Neural cell (in vitro differentiated cells): Measurements from ENCODE around the gene EXOC2. TPM values are rescaled to one million over a fixed set of nuclear protein-coding genes. Genes with fewer than 3 reads are reported as not detected.

Experiments used
- H2AFZ ChIP-seq: fragments of 200-600, 300-800 bp; sonication (generic), shearing (Covaris generic); 2 replicates; pipeline ENCODE4 v1.6.0; 2014; ENCODE audit warnings: low read depth, mild to moderate bottlenecking, antibody characterized with exemption, low read length, moderate library complexity
- H3F3A ChIP-seq: fragments of 200-600 bp; shearing (Covaris generic); 2 replicates; pipeline ENCODE4 v1.6.1; 2016; ENCODE audit warnings: mild to moderate bottlenecking, moderate library complexity, mixed read lengths, antibody characterized with exemption, low read length; ENCODE audit not compliant: insufficient read depth, poor library complexity, severe bottlenecking
- H3K27ac ChIP-seq: fragments of 200-600, 300-800 bp; sonication (generic), shearing (Covaris generic); 2 replicates; pipeline ENCODE4 v1.5.1; 2014; ENCODE audit warnings: mild to moderate bottlenecking, low read length, moderate library complexity
- H3K27me3 ChIP-seq: fragments of 300-800, 200-600 bp; sonication (generic), shearing (Covaris generic); 2 replicates; pipeline ENCODE4 v1.6.0; 2014; ENCODE audit warnings: mild to moderate bottlenecking, low read depth, low read length, moderate library complexity; ENCODE audit not compliant: insufficient read depth
- H3K36me3 ChIP-seq: fragments of 300-800, 200-600 bp; sonication (generic), shearing (Covaris generic); 2 replicates; pipeline ENCODE4 v1.5.1; 2014; ENCODE audit warnings: mild to moderate bottlenecking, antibody characterized with exemption, low read length, moderate library complexity; ENCODE audit not compliant: insufficient read depth
- H3K4me2 ChIP-seq: fragments of 300-800, 200-600 bp; sonication (generic), shearing (Covaris generic); 2 replicates; pipeline ENCODE4 v1.6.0; 2014; ENCODE audit warnings: mild to moderate bottlenecking, low read length
- H3K4me3 ChIP-seq: fragments of 300-800, 200-600 bp; sonication (generic), shearing (Covaris generic); 2 replicates; pipeline ENCODE4 v1.5.1; 2014; ENCODE audit warnings: mild to moderate bottlenecking, low read length, moderate library complexity
- H3K79me2 ChIP-seq: fragments of 200-600 bp; shearing (Covaris generic); replicated peaks from 2 replicates; pipeline ENCODE4 v1.6.0; 2014; ENCODE audit warnings: mild to moderate bottlenecking, low read length, moderate library complexity; ENCODE audit not compliant: insufficient read depth
- H3K9ac ChIP-seq: fragments of 300-800, 200-600 bp; sonication (generic), shearing (Covaris generic); 2 replicates; pipeline ENCODE4 v1.6.1; 2016; ENCODE audit warnings: mild to moderate bottlenecking, low read length, mixed read lengths
- H3K9me2 ChIP-seq: fragments of 200-600 bp; shearing (Covaris generic); 2 replicates; pipeline ENCODE4 v1.6.1; 2016; ENCODE audit warnings: mild to moderate bottlenecking, low read length, mixed read lengths; ENCODE audit not compliant: insufficient read depth
- H3K9me3 ChIP-seq: fragments of 200-600, 300-800 bp; sonication (generic), shearing (Covaris generic); 2 replicates; pipeline ENCODE4 v1.6.1; 2016; ENCODE audit warnings: mild to moderate bottlenecking, mixed run types, low read length, moderate library complexity, mixed read lengths
- H4K20me1 ChIP-seq: fragments of 200-600 bp; shearing (Covaris generic); 2 replicates; pipeline ENCODE4 v1.6.1; 2016; ENCODE audit warnings: mild to moderate bottlenecking, mixed run types; ENCODE audit not compliant: insufficient read depth
- CTCF ChIP-seq: fragments of 450-650 bp; IDR thresholded peaks from 2 replicates; pipeline ENCODE4 v1.5.1; 2014; ENCODE audit warnings: antibody characterized with exemption, mild to moderate bottlenecking, moderate library complexity; ENCODE audit not compliant: poor library complexity, severe bottlenecking
- EP300 ChIP-seq: fragments of 450-650 bp; conservative IDR thresholded peaks from 2 replicates; pipeline ENCODE4 v1.6.1; 2014; ENCODE audit warnings: antibody characterized with exemption, mild to moderate bottlenecking, moderate library complexity; ENCODE audit not compliant: poor library complexity, severe bottlenecking
- EZH2 ChIP-seq: fragments of 200-600, 300-800 bp; shearing (Covaris generic), sonication (generic); IDR thresholded peaks from 2 replicates; pipeline ENCODE4 v1.6.1; 2014; ENCODE audit warnings: antibody characterized with exemption, low read length, borderline replicate concordance, mild to moderate bottlenecking; ENCODE audit not compliant: insufficient read depth, poor library complexity, severe bottlenecking
- MXI1 ChIP-seq: fragments of 450-650 bp; conservative IDR thresholded peaks from 2 replicates; pipeline ENCODE4 v1.6.1; 2014; ENCODE audit warnings: antibody characterized with exemption, mild to moderate bottlenecking; ENCODE audit not compliant: poor library complexity, severe bottlenecking
- POLR2AphosphoS5 ChIP-seq: IDR thresholded peaks from 2 replicates; pipeline ENCODE4 v1.6.1; 2012
- RAD21 ChIP-seq: fragments of 450-650 bp; conservative IDR thresholded peaks from 2 replicates; pipeline ENCODE4 v1.6.1; 2014; ENCODE audit warnings: antibody characterized with exemption, mild to moderate bottlenecking, moderate library complexity
- REST ChIP-seq: IDR thresholded peaks from 2 replicates; pipeline ENCODE4 v1.6.1; 2012; ENCODE audit warnings: borderline replicate concordance
- SMC3 ChIP-seq: fragments of 450-650 bp; conservative IDR thresholded peaks from 2 replicates; pipeline ENCODE4 v1.6.1; 2014; ENCODE audit warnings: antibody characterized with exemption, mild to moderate bottlenecking, moderate library complexity; ENCODE audit not compliant: poor library complexity
- TAF1 ChIP-seq: IDR thresholded peaks from 2 replicates; pipeline ENCODE4 v1.6.1; 2012; ENCODE audit warnings: low read depth
- polyA plus RNA-seq: library from polyadenylated mRNA; depleted of rRNA; stranded (reverse); fragments of >200 nt; gene quantifications from 2 replicates; pipeline ENCODE4 v1.2.3, GENCODE V29; 2014

Gene EXOC2
- polyA plus RNA-seq, 1 donor from 2014 or later = 38.6 TPM

GRCh38 chr6:516213-516612, 176.7 kb downstream of the EXOC2 start:
- H3K36me3 ChIP-seq = peaks cover 4% of the 10 kb centered on the region
- H3K27me3 ChIP-seq = no peaks in the 10 kb centered on the region
- H3K4me3 ChIP-seq = no peak overlapping the region
- no peaks in the 10 kb centered on the region for H3K79me2 ChIP-seq
- H3K27ac ChIP-seq = no peak overlapping the region
- no peaks in the 10 kb centered on the region for H3F3A ChIP-seq
- H2AFZ ChIP-seq = no peak overlapping the region
- no peaks in the 10 kb centered on the region for H3K9me2 ChIP-seq
- peaks cover 4% of the 10 kb centered on the region for H3K9me3 ChIP-seq
- no peak for TF ChIP-seq SMC3
- no peak for TF ChIP-seq EZH2
- TF ChIP-seq RAD21 = no peak
- TF ChIP-seq REST = no peak
- no peak for TF ChIP-seq MXI1
- no peak for TF ChIP-seq CTCF
- no peak for TF ChIP-seq EP300
- TF ChIP-seq POLR2AphosphoS5 = no peak
- no peak for TF ChIP-seq TAF1
- no peak overlapping the region for H3K4me2 ChIP-seq
- no peak overlapping the region for H3K9ac ChIP-seq
- no peaks in the 10 kb centered on the region for H4K20me1 ChIP-seq

GRCh38 chr6:515267-515666, 177.7 kb downstream of the EXOC2 start:
- H3K9me3 ChIP-seq = no peaks in the 10 kb centered on the region
- H3F3A ChIP-seq = no peaks in the 10 kb centered on the region
- no peak overlapping the region for H3K4me2 ChIP-seq
- H2AFZ ChIP-seq = no peak overlapping the region
- no peaks in the 10 kb centered on the region for H3K9me2 ChIP-seq
- no peaks in the 10 kb centered on the region for H3K27me3 ChIP-seq
- H3K79me2 ChIP-seq = no peaks in the 10 kb centered on the region
- peaks cover 4% of the 10 kb centered on the region for H3K36me3 ChIP-seq
- H4K20me1 ChIP-seq = no peaks in the 10 kb centered on the region
- TF ChIP-seq EZH2 = no peak
- TF ChIP-seq SMC3 = no peak
- no peak for TF ChIP-seq POLR2AphosphoS5
- TF ChIP-seq MXI1 = no peak
- no peak for TF ChIP-seq TAF1
- TF ChIP-seq RAD21 = no peak
- no peak for TF ChIP-seq EP300
- no peak for TF ChIP-seq REST
- no peak for TF ChIP-seq CTCF
- H3K9ac ChIP-seq = no peak overlapping the region
- no peak overlapping the region for H3K27ac ChIP-seq
- H3K4me3 ChIP-seq = no peak overlapping the region
